Brain microvascular endothelial cell (primary cell): ENCODE data around the gene IGSF23.
"Not testable (repeated sequence)": the region's sequence is repeated elsewhere in the genome, so short reads cannot be mapped to it uniquely, and the experiment has no call there.

ENCODE experiments used
- DNase-seq: peaks from one replicate; pipeline ENCODE4 v3.0.0-alpha.2; 2020
- H3K27ac ChIP-seq: fragments of 250-450 bp; sonication (Bioruptor Pico); 2 replicates; pipeline ENCODE4 v1.5.1; 2020; ENCODE audit warnings: mild to moderate bottlenecking, moderate library complexity
- H3K27me3 ChIP-seq: fragments of 250-450 bp; sonication (Bioruptor Pico); replicated peaks from 2 replicates; pipeline ENCODE4 v1.5.1; 2020; ENCODE audit warnings: mild to moderate bottlenecking
- H3K36me3 ChIP-seq: fragments of 250-450 bp; sonication (Bioruptor Pico); replicated peaks from 2 replicates; pipeline ENCODE4 v1.5.1; 2020; ENCODE audit warnings: mild to moderate bottlenecking
- H3K4me3 ChIP-seq: 2 replicates; pipeline ENCODE4 v1.5.1; 2011; ENCODE audit warnings: low read depth, mild to moderate bottlenecking, control low read depth, low read length, moderate library complexity
- CTCF ChIP-seq: IDR thresholded peaks from 2 replicates; pipeline ENCODE4 v1.5.1; 2011; ENCODE audit warnings: low read depth, mild to moderate bottlenecking, moderate library complexity, low read length, control low read depth, inconsistent platforms; ENCODE audit errors: missing control alignments
- in situ Hi-C: cut with HindIII; loops from 2 replicates; pipeline ENCODE4 v1.10.0; 2017; ENCODE audit warnings: low sequenced_read_pairs, low pct_ligation_motif_present

The IGSF23 gene

GRCh38 chr19:44662691-44663385, 49.5 kb downstream of the IGSF23 start:
- no peak overlapping the region for H3K27ac ChIP-seq

GRCh38 chr19:44663996-44664395, 50.6 kb downstream of the IGSF23 start:
- DNase-seq = no peak
- H3K27ac ChIP-seq = no peak overlapping the region
- TF ChIP-seq CTCF = no peak
- peaks cover 45% of the 10 kb centered on the region for H3K36me3 ChIP-seq
- H3K4me3 ChIP-seq = no peak overlapping the region
- in situ Hi-C loops = no loop called here
- H3K27me3 ChIP-seq = no peaks in the 10 kb centered on the region

More at GRCh38 chr19:44662691-44663385, 49.5 kb downstream of the IGSF23 start:
- H3K36me3 ChIP-seq = peaks cover 57% of the 10 kb centered on the region
- DNase-seq = no peak
- H3K27me3 ChIP-seq = no peaks in the 10 kb centered on the region
- TF ChIP-seq CTCF = no peak
- in situ Hi-C loops = no loop called here
- H3K4me3 ChIP-seq = no peak overlapping the region

- H3K36me3 ChIP-seq = peaks cover 37% of the 10 kb centered on the region
- no peak for TF ChIP-seq CTCF
- H3K27ac ChIP-seq = no peak overlapping the region
- no peak overlapping the region for H3K4me3 ChIP-seq
- DNase-seq = no peak
- H3K27me3 ChIP-seq = no peaks in the 10 kb centered on the region
- in situ Hi-C loops = no loop called here
These were observed 51.6 kb downstream of the IGSF23 start for GRCh38 chr19:44664976-44665375.

GRCh38 chr19:44666852-44667556, 53.6 kb downstream of the IGSF23 start:
- no peak overlapping the region for H3K4me3 ChIP-seq
- in situ Hi-C loops = no loop called here
- H3K27ac ChIP-seq = no peak overlapping the region
- H3K36me3 ChIP-seq = peaks cover 18% of the 10 kb centered on the region
- no peak for TF ChIP-seq CTCF
- DNase-seq = no peak
- H3K27me3 ChIP-seq = no peaks in the 10 kb centered on the region

GRCh38 chr19:44668985-44669764, 55.8 kb downstream of the IGSF23 start:
- no peak overlapping the region for H3K27ac ChIP-seq
- TF ChIP-seq CTCF = no peak
- DNase-seq = no peak

GRCh38 chr19:44670027-44670426, 56.7 kb downstream of the IGSF23 start:
- H3K36me3 ChIP-seq, DNase-seq, in situ Hi-C loops, H3K4me3 ChIP-seq, H3K27me3 ChIP-seq, H3K27ac ChIP-seq: not testable (repeated sequence)

More at GRCh38 chr19:44668985-44669764, 55.8 kb downstream of the IGSF23 start:
- Histone ChIP-seq H3K27me3 (no peaks in the 10 kb centered on the region), H3K36me3 (no peaks in the 10 kb centered on the region), H3K4me3 (no peak overlapping the region)
- in situ Hi-C loops = no loop called here
